Occipital lobe (tissue), 3 donors: Measurements from ENCODE around the gene SPECC1. TPM values are rescaled to one million over a fixed set of nuclear protein-coding genes. Genes with fewer than 3 reads are reported as not detected.
"Not testable (repeated sequence)": the region's sequence is repeated elsewhere in the genome, so short reads cannot be mapped to it uniquely, and the experiment has no call there.

ENCODE experiments used
- DNase-seq: peaks from one replicate; lab custom pipeline; 2025; lab: John Stamatoyannopoulos, UW
- small RNA-seq: library from RNA; depleted of rRNA; stranded (forward); fragments of <200 nt; gene quantifications from one replicate; pipeline ENCODE3, GENCODE V24; 2014
- total RNA-seq: library from RNA; depleted of rRNA; stranded (reverse); fragments of >200 nt; gene quantifications from one replicate; pipeline ENCODE4 v1.2.3, GENCODE V29; 2014

The SPECC1 gene
- total RNA-seq, 1 donor from 2014 or later, result 49.1 TPM

GRCh38 chr17:20304961-20305360 is 295.8 kb downstream of the SPECC1 start:
- no peak for DNase-seq

- DNase-seq, result no peak
Measured at GRCh38 chr17:20306924-20307323, 297.8 kb downstream of the SPECC1 start.

- DNase-seq, result no peak
Measured at GRCh38 chr17:20307326-20307910, 298.3 kb downstream of the SPECC1 start.

GRCh38 chr17:20310481-20310880 is 301.3 kb downstream of the SPECC1 start:
- no peak for DNase-seq

GRCh38 chr17:20313306-20313705 is 304.1 kb downstream of the SPECC1 start:
- peak; percentile 56 for DNase-seq

- no peak for DNase-seq
Measured at GRCh38 chr17:20313891-20314290, 304.7 kb downstream of the SPECC1 start.

GRCh38 chr17:20314834-20315233 is 305.7 kb downstream of the SPECC1 start:
- no peak for DNase-seq

GRCh38 chr17:20315311-20315710 is 306.2 kb downstream of the SPECC1 start:
- no peak for DNase-seq

GRCh38 chr17:20315821-20316220 is 306.7 kb downstream of the SPECC1 start:
- DNase-seq, result no peak

- peak; percentile 55 for DNase-seq
Measured at GRCh38 chr17:20320535-20321229, 311.5 kb downstream of the SPECC1 start.

- DNase-seq, result not testable (repeated sequence)
Measured at GRCh38 chr17:20321357-20321756, 312.2 kb downstream of the SPECC1 start.

GRCh38 chr17:20327739-20328138 is 318.6 kb downstream of the SPECC1 start:
- DNase-seq, result not testable (repeated sequence)

GRCh38 chr17:20351405-20351804 is 342.2 kb downstream of the SPECC1 start:
- DNase-seq, result not testable (repeated sequence)

GRCh38 chr17:20352567-20352966 is 343.4 kb downstream of the SPECC1 start:
- not testable (repeated sequence) for DNase-seq

GRCh38 chr17:20363846-20364245 is 354.7 kb downstream of the SPECC1 start:
- not testable (repeated sequence) for DNase-seq

Small RNA genes within 50 kb of the gene (small RNA-seq; reads per million reads assigned to genes)
- gene AC008088.1 (not detected), gene RNU6-1057P (not detected), gene RNU6-258P (not detected), gene RNU6-467P (not detected)

Other genes starting within 250 kb of the SPECC1 start
- 212 TPM for gene ULK2, start 141.4 kb upstream of the SPECC1 start, total RNA-seq
- gene AKAP10, start 31.5 kb upstream of the SPECC1 start, total RNA-seq, result 43.4 TPM